Suprapubic skin (tissue), 3 donors: ENCODE results near the gene HSPBAP1.

Experiments used
- POLR2AphosphoS5 ChIP-seq, 3 donors: sonication (generic); formaldehyde crosslinking; IDR thresholded peaks; one replicate each; pipeline ENCODE4 v1.6.1; 2017; ENCODE audit warnings: antibody characterized with exemption in 3 of 3
- TF ChIP-seq, protein P1 (sequence below), 2 donors: fragments of 200-600 bp in 1 of 2; fragments of 450-650 bp in 1 of 2; sonication (generic) in 1 of 2; IDR thresholded peaks; one replicate each; pipeline ENCODE4 v1.5.1; 2016 to 2019; ENCODE audit warnings: antibody characterized with exemption in 2 of 2, mild to moderate bottlenecking in 1 of 2, moderate library complexity in 1 of 2

DNA sequence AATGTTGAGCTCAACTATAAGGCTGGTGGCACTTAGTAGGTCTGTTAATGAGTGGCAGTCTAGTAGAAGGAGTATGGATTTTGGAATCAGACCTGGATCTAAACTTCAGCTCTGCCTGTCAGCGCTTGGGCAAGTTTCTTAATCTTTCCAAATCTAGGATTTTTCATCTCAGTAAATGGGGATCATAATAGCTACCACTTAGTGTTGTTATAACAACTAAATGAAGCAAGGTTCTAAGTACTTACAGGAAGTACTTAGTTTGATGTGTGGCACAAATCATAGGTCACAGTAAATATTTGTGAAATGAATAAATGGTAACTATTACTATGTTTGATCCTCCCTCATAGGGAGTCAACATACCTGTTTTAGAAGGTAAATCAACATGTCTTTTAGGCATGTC is 32.6 kb upstream of the HSPBAP1 start:
- TF ChIP-seq, protein P1, sequence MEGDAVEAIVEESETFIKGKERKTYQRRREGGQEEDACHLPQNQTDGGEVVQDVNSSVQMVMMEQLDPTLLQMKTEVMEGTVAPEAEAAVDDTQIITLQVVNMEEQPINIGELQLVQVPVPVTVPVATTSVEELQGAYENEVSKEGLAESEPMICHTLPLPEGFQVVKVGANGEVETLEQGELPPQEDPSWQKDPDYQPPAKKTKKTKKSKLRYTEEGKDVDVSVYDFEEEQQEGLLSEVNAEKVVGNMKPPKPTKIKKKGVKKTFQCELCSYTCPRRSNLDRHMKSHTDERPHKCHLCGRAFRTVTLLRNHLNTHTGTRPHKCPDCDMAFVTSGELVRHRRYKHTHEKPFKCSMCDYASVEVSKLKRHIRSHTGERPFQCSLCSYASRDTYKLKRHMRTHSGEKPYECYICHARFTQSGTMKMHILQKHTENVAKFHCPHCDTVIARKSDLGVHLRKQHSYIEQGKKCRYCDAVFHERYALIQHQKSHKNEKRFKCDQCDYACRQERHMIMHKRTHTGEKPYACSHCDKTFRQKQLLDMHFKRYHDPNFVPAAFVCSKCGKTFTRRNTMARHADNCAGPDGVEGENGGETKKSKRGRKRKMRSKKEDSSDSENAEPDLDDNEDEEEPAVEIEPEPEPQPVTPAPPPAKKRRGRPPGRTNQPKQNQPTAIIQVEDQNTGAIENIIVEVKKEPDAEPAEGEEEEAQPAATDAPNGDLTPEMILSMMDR (IDR thresholded peaks at IDR 0.05): no peak
- no peak for TF ChIP-seq POLR2AphosphoS5 (IDR thresholded peaks at IDR 0.05)
